ENCODE measurements around the gene MAEA. TPM values are rescaled to one million over a fixed set of nuclear protein-coding genes. Genes with fewer than 3 reads are reported as not detected.
A peak's percentile ranks its signal among the peaks of the same experiment; 100 is the strongest.

The MAEA gene
- total and polyA plus RNA-seq, 11 donors = 38.1 to 57.2 (median 45.1) TPM

DNA sequence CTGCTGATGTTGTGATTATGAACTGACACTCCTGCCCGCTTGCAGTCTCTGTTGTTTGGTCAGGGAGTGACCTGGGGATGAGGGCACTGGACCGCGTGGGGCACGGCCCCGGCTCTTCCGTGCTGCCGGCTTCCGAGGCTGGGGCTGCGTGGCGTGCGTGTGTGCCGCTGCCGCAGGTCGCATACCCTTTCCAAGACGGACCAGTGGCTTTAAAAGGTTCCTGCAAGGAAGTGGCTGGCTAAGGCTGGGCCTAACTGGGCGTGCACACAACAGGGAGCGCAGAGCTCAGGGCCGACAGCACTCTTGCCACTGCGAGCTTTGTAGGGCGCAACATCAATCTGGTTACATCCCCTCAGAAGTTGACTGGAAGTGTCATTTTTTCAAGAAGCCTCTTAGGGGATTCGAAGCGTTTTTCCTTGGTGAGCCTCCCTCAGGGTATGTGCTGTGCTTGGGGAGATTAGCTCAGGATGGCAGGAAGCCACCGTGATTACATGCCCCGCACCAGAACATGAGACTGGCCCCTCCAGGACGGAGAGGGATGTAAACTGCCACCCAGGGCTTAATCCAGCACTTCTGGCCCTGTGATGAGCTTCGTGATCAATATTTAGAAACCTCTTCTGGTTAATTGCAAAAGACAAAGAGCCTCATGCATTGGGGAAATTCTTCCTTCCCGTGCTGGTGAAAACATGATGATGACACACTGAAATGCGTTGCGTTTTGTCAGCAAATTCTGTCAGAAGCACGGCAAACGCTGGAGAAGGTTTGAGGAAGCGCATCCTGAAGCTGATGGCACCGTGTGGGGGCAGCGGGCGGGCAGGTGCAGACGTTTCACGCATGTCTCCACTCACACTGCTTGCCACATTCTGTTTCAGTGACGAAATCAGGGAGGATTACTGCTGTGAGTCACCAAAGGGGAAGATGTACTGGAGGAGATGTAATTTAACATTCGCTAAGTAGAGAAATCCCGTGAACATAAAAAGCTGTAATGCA, 11.1 kb downstream of the MAEA start:
- DNase-seq (peak in 3 of 5 donors; percentile 48 to 64 (median 64)), ATAC-seq (peak in 3 of 4 donors; percentile 52 to 78 (median 57))
- intact Hi-C loops (cut with DNase I) = no loop called here
- Histone ChIP-seq H3K27ac (peak overlapping the region in 6 of 12 donors; percentile 19 to 87 (median 29)), H3K4me1 (peaks cover 0 to 24% (median 9%) of the 10 kb centered on the region in 12 donors), H3K9me3 (no peaks in the 10 kb centered on the region), H3K36me3 (peaks cover 0 to 64% (median 51%) of the 10 kb centered on the region in 9 donors), H3K4me3 (no peak overlapping the region), H3K27me3 (no peaks in the 10 kb centered on the region)
- no peak for TF ChIP-seq POLR2A (IDR thresholded peaks at IDR 0.05)
- TF ChIP-seq, protein P1, sequence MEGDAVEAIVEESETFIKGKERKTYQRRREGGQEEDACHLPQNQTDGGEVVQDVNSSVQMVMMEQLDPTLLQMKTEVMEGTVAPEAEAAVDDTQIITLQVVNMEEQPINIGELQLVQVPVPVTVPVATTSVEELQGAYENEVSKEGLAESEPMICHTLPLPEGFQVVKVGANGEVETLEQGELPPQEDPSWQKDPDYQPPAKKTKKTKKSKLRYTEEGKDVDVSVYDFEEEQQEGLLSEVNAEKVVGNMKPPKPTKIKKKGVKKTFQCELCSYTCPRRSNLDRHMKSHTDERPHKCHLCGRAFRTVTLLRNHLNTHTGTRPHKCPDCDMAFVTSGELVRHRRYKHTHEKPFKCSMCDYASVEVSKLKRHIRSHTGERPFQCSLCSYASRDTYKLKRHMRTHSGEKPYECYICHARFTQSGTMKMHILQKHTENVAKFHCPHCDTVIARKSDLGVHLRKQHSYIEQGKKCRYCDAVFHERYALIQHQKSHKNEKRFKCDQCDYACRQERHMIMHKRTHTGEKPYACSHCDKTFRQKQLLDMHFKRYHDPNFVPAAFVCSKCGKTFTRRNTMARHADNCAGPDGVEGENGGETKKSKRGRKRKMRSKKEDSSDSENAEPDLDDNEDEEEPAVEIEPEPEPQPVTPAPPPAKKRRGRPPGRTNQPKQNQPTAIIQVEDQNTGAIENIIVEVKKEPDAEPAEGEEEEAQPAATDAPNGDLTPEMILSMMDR (IDR thresholded peaks at IDR 0.05) = no peak
- 76 to 83% (median 79%) methylated on average over 39 to 40 of the region's 40 CpGs for WGBS, 4 donors

DNA sequence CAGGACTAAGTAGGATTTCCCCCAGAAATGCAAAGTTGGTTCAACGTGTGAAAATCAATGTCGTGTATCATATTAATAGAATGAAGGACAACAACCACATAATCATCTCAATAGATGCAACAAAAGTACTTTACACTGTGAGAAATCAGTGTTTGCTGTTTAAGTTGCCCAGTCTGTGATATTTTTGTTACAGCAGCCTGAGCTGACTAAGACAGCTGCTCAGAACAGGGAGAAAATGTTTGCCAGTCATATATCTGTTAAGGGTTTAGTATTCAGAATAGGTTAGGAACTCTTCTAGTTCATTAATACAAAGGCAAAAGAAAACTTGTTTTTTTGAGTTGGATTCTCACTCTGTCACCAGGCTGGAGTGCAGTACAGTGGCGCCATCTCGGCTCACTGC, 12.5 kb downstream of the MAEA start:
- Histone ChIP-seq H3K4me1 (peaks cover 0 to 28% (median 9%) of the 10 kb centered on the region in 12 donors), H3K27ac (peak overlapping the region in 1 of 12 donors; percentile 87), H3K36me3 (peaks cover 0 to 58% (median 49%) of the 10 kb centered on the region in 9 donors), H3K27me3 (no peaks in the 10 kb centered on the region), H3K9me3 (no peaks in the 10 kb centered on the region), H3K4me3 (no peak overlapping the region)
- intact Hi-C loops (cut with DNase I) = no loop called here
- no peak for DNase-seq
- ATAC-seq = no peak
- 23 to 88% (median 49%) methylated on average over 4 of the region's 4 CpGs for WGBS, 4 donors
- no peak for TF ChIP-seq POLR2A (IDR thresholded peaks at IDR 0.05)
- TF ChIP-seq, protein P1 (IDR thresholded peaks at IDR 0.05) = no peak

DNA sequence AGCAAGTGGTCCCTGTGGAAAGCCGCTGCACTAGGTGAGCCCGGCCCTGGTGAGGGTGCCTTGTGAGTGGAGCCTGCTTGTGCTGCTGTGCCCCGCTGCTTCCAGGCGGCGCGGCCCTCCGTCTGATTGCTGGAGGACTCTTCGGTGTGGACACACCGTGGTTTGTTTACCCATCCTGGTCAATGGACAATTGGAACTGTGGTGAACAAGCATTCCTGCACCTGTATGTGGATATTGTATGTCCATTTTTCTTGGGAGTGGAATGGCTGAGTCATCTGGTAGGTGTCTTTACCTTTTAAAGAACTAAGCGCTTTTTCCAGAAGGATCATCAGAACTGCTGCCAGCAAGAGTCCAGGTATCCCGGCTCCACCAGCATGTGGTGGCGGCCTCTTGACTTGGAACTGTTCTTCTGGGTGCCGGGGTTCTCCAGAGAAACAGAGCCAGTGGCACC, 15.6 kb downstream of the MAEA start:
- Histone ChIP-seq H3K4me3 (no peak overlapping the region), H3K27ac (no peak overlapping the region), H3K27me3 (no peaks in the 10 kb centered on the region), H3K9me3 (no peaks in the 10 kb centered on the region), H3K4me1 (peaks cover 4 to 42% (median 25%) of the 10 kb centered on the region in 12 donors), H3K36me3 (peaks cover 0 to 27% (median 20%) of the 10 kb centered on the region in 9 donors)
- intact Hi-C loops (cut with DNase I) = no loop called here
- TF ChIP-seq POLR2A (IDR thresholded peaks at IDR 0.05) = no peak
- TF ChIP-seq, protein P1 (IDR thresholded peaks at IDR 0.05) = no peak
- 79 to 98% (median 97%) methylated on average over 13 of the region's 13 CpGs for WGBS, 4 donors
- ATAC-seq (no peak), DNase-seq (peak in 2 of 5 donors; percentile 5 to 28)
